Measurements from ENCODE around the gene ARHGAP31. TPM values are rescaled to one million over a fixed set of nuclear protein-coding genes. Genes with fewer than 3 reads are reported as not detected.

ARHGAP31 gene
- total RNA-seq, 6 experiments from 2014 or later = 1.6 to 8.7 (median 4.9) TPM

- WGBS (ENCODE audit: insufficient coverage, low coverage, low lambda C conversion rate, missing lambda C conversion rate) = 65% methylated on average over 4 of the region's 4 CpGs
- Histone ChIP-seq H3K27ac (no peak overlapping the region), H3K27me3 (no peaks in the 10 kb centered on the region), H3K9me3 (no peaks in the 10 kb centered on the region), H3K4me3 (no peak overlapping the region), H3K4me1 (peaks cover 0 to 19% (median 8%) of the 10 kb centered on the region in 4 donors), H3K36me3 (peaks cover 0 to 83% (median 20%) of the 10 kb centered on the region in 4 donors)
- TF ChIP-seq, protein P1, sequence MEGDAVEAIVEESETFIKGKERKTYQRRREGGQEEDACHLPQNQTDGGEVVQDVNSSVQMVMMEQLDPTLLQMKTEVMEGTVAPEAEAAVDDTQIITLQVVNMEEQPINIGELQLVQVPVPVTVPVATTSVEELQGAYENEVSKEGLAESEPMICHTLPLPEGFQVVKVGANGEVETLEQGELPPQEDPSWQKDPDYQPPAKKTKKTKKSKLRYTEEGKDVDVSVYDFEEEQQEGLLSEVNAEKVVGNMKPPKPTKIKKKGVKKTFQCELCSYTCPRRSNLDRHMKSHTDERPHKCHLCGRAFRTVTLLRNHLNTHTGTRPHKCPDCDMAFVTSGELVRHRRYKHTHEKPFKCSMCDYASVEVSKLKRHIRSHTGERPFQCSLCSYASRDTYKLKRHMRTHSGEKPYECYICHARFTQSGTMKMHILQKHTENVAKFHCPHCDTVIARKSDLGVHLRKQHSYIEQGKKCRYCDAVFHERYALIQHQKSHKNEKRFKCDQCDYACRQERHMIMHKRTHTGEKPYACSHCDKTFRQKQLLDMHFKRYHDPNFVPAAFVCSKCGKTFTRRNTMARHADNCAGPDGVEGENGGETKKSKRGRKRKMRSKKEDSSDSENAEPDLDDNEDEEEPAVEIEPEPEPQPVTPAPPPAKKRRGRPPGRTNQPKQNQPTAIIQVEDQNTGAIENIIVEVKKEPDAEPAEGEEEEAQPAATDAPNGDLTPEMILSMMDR (IDR thresholded peaks at IDR 0.05) = no peak
- no peak for TF ChIP-seq POLR2A (IDR thresholded peaks at IDR 0.05)
- peak; percentile 32 to 71 (median 56) for ATAC-seq
- intact Hi-C loops (cut with DNase I) = no loop called here
- DNase-seq = no peak
Measured at GRCh38 chr3:119457246-119457645, 163.1 kb downstream of the ARHGAP31 start.

- Histone ChIP-seq H3K4me1 (peaks cover 0 to 28% (median 11%) of the 10 kb centered on the region in 4 donors), H3K36me3 (peaks cover 0 to 30% (median 6%) of the 10 kb centered on the region in 4 donors), H3K4me3 (peak within 1 kb of the TSS; percentile 89 to 98 (median 90)), H3K9me3 (no peaks in the 10 kb centered on the region), H3K27ac (peak within 1 kb of the TSS; percentile 73 to 87 (median 84)), H3K27me3 (no peaks in the 10 kb centered on the region)
- DNase-seq (peak; percentile 99 to 100 (median 100)), ATAC-seq (peak; percentile 96 to 98 (median 97))
- 9% methylated on average over 19 of the region's 51 CpGs for WGBS (ENCODE audit: insufficient coverage, low coverage, low lambda C conversion rate, missing lambda C conversion rate)
- intact Hi-C loops (cut with DNase I) = no loop called here
- TF ChIP-seq POLR2A (IDR thresholded peaks at IDR 0.05) = peak; percentile 95
- TF ChIP-seq, protein P1 (IDR thresholded peaks at IDR 0.05) = peak; percentile 9 to 25 (median 20)
Measured at GRCh38 chr3:119463171-119464169, 169.3 kb downstream of the ARHGAP31 start, which contains the start of gene TMEM39A. Gene TMEM39A, minus strand, starts transcription at chr3:119463615. Its CDS starts 1,541 bp downstream, at chr3:119462074.

GRCh38 chr3:119468041-119468440 is 173.9 kb downstream of the ARHGAP31 start:
- H3K36me3 ChIP-seq = peaks cover 0 to 10% (median 2%) of the 10 kb centered on the region in 4 donors
- H3K27me3 ChIP-seq = no peaks in the 10 kb centered on the region
- TF ChIP-seq POLR2A (IDR thresholded peaks at IDR 0.05) = no peak
- TF ChIP-seq, protein P1 (IDR thresholded peaks at IDR 0.05) = no peak
- peak overlapping the region in 2 of 3 donors; percentile 29 to 98 for H3K4me3 ChIP-seq
- H3K27ac ChIP-seq = peak overlapping the region in 2 of 3 donors; percentile 69 to 76
- no peak for ATAC-seq
- DNase-seq = no peak
- H3K4me1 ChIP-seq = peaks cover 0 to 15% (median 0%) of the 10 kb centered on the region in 4 donors
- H3K9me3 ChIP-seq = no peaks in the 10 kb centered on the region
- no CpG with 5 or more reads among the region's 2 CpGs for WGBS (ENCODE audit: insufficient coverage, low coverage, low lambda C conversion rate, missing lambda C conversion rate)
- intact Hi-C loops (cut with DNase I) = no loop called here

GRCh38 chr3:119469418-119470189 is 175.4 kb downstream of the ARHGAP31 start:
- no peak for TF ChIP-seq POLR2A (IDR thresholded peaks at IDR 0.05)
- TF ChIP-seq, protein P1 (IDR thresholded peaks at IDR 0.05) = no peak
- peaks cover 0 to 11% (median 0%) of the 10 kb centered on the region in 4 donors for H3K4me1 ChIP-seq
- no peak for DNase-seq
- no peaks in the 10 kb centered on the region for H3K9me3 ChIP-seq
- intact Hi-C loops (cut with DNase I) = no loop called here
- 16% methylated on average over 11 of the region's 16 CpGs for WGBS (ENCODE audit: insufficient coverage, low coverage, low lambda C conversion rate, missing lambda C conversion rate)
- H3K27me3 ChIP-seq = no peaks in the 10 kb centered on the region
- H3K27ac ChIP-seq = peak overlapping the region in 1 of 3 donors; percentile 69
- ATAC-seq = peak in 3 of 4 donors; percentile 1 to 32 (median 2)
- H3K36me3 ChIP-seq = peaks cover 0 to 10% (median 2%) of the 10 kb centered on the region in 4 donors
- H3K4me3 ChIP-seq = peak overlapping the region; percentile 95 to 100 (median 98)

Measured in right lobe of liver (tissue), 6 donors.